OCI-LY7 (cell line): ENCODE results near the gene COA8. TPM values are rescaled to one million over a fixed set of nuclear protein-coding genes. Genes with fewer than 3 reads are reported as not detected.

Experiments
- BruUV-seq: library from RNA; stranded (reverse); fragments of 400-500 nt; replicated peaks from 2 replicates; lab custom pipeline; 2021; lab: Mats Ljungman, UMichigan
- CTCF ChIA-PET: fragments of 300-600 bp; sonication (Branson Sonifier 250); formaldehyde crosslinking; loops from one replicate; lab custom pipeline; 2022; ENCODE audit warnings: antibody characterized with exemption; ENCODE audit not compliant: unreplicated experiment; lab: Charles Lee
- POLR2A ChIA-PET: fragments of 300-600 bp; sonication (Branson Sonifier 250); formaldehyde crosslinking; loops from one replicate; lab custom pipeline; 2022; ENCODE audit warnings: antibody characterized with exemption; lab: Charles Lee
- DNase-seq: peaks from one replicate; pipeline ENCODE4 v3.0.0-alpha.2; 2015; ENCODE audit warnings: low spot score
- H2AFZ ChIP-seq: fragments of 200-600 bp; sonication (generic), shearing (Covaris generic); 2 replicates; pipeline ENCODE4 v1.6.1; 2014; ENCODE audit warnings: mild to moderate bottlenecking, antibody characterized with exemption, low read length, moderate library complexity
- H3K27ac ChIP-seq: fragments of 200-600 bp; sonication (generic); 2 replicates; pipeline ENCODE4 v1.5.1; 2014; ENCODE audit warnings: mixed run types, low read depth, mild to moderate bottlenecking, moderate library complexity, low read length, inconsistent platforms; ENCODE audit not compliant: poor library complexity, severe bottlenecking
- H3K36me3 ChIP-seq: fragments of 200-600 bp; sonication (generic); 2 replicates; pipeline ENCODE4 v1.6.1; 2014; ENCODE audit warnings: mild to moderate bottlenecking, antibody characterized with exemption, low read length, moderate library complexity, mixed read lengths; ENCODE audit not compliant: insufficient read depth
- H3K4me1 ChIP-seq: fragments of 200-600 bp; sonication (generic); 2 replicates; pipeline ENCODE4 v1.5.1; 2014; ENCODE audit warnings: mild to moderate bottlenecking, low read length; ENCODE audit not compliant: insufficient read depth, poor library complexity, severe bottlenecking
- H3K4me2 ChIP-seq: fragments of 200-600 bp; sonication (generic); 2 replicates; pipeline ENCODE4 v1.6.1; 2014; ENCODE audit warnings: mild to moderate bottlenecking, low read length
- H3K4me3 ChIP-seq: fragments of 200-600 bp; sonication (generic); 2 replicates; pipeline ENCODE4 v1.5.1; 2014; ENCODE audit warnings: mild to moderate bottlenecking, low read depth, low read length; ENCODE audit not compliant: poor library complexity, severe bottlenecking
- H3K79me2 ChIP-seq: fragments of 200-600 bp; sonication (generic); 2 replicates; pipeline ENCODE4 v1.6.1; 2016; ENCODE audit warnings: low read depth, mild to moderate bottlenecking, low read length, moderate library complexity, mixed read lengths; ENCODE audit not compliant: insufficient read depth
- H3K9me2 ChIP-seq: fragments of 200-600 bp; sonication (generic); 2 replicates; pipeline ENCODE4 v1.6.1; 2016; ENCODE audit warnings: mild to moderate bottlenecking, low read length, mixed read lengths; ENCODE audit not compliant: insufficient read depth
- H3K9me3 ChIP-seq: fragments of 200-600 bp; sonication (generic); 2 replicates; pipeline ENCODE4 v1.6.1; 2014; ENCODE audit warnings: mild to moderate bottlenecking, mixed run types, low read length, mixed read lengths
- H4K20me1 ChIP-seq: fragments of 200-600 bp; sonication (generic); 2 replicates; pipeline ENCODE4 v1.6.1; 2014; ENCODE audit warnings: mild to moderate bottlenecking, antibody characterized with exemption, low read length, moderate library complexity, mixed read lengths; ENCODE audit not compliant: insufficient read depth
- CTCF ChIP-seq: fragments of 200-600 bp; sonication (generic); conservative IDR thresholded peaks from 2 replicates; pipeline ENCODE4 v1.5.1; 2014; ENCODE audit warnings: mild to moderate bottlenecking, antibody characterized with exemption, low read length, moderate library complexity, mixed read lengths
- EZH2phosphoT487 ChIP-seq: fragments of 200-600 bp; sonication (generic); IDR thresholded peaks from 2 replicates; pipeline ENCODE4 v1.6.1; 2018; ENCODE audit warnings: low read depth, borderline replicate concordance, mild to moderate bottlenecking, mixed run types, antibody characterized with exemption, low read length, moderate library complexity, mixed read lengths
- intact Hi-C: fragments of 100-400 bp; cut with micrococcal nuclease; formaldehyde crosslinking; loops from one replicate; pipeline ENCODE4 v1.10.0; 2022; ENCODE audit not compliant: unreplicated experiment
- total RNA-seq, 2 experiments: library from RNA; depleted of rRNA in 1 of 2; stranded (reverse); fragments of >200 nt in 1 of 2; shearing (Covaris generic) in 1 of 2; gene quantifications; 2 replicates each; pipeline ENCODE4 v1.2.3, GENCODE V29; 2014 to 2022

COA8 gene
- total RNA-seq, 2 experiments from 2014 or later: 18.7 to 33.0 TPM

GRCh38 chr14:103541709-103542604, 20.8 kb upstream of the COA8 start:
- CTCF ChIA-PET: no interaction called here
- no peak for TF ChIP-seq EZH2phosphoT487

GRCh38 chr14:103542605-103543088, 20.1 kb upstream of the COA8 start:
- DNase-seq: no peak
- Histone ChIP-seq H3K9me3 (no peaks in the 10 kb centered on the region), H3K4me2 (no peak overlapping the region), H3K4me1 (no peaks in the 10 kb centered on the region), H3K79me2 (no peaks in the 10 kb centered on the region), H3K9me2 (no peaks in the 10 kb centered on the region), H4K20me1 (no peaks in the 10 kb centered on the region), H3K36me3 (no peaks in the 10 kb centered on the region), H3K4me3 (no peak overlapping the region), H2AFZ (no peak overlapping the region), H3K27ac (no peak overlapping the region)
- intact Hi-C loops: no loop called here
- no TSS peak for BruUV-seq
- TF ChIP-seq EZH2phosphoT487: no peak
- TF ChIP-seq CTCF: no peak
- POLR2A ChIA-PET: no interaction called here
- CTCF ChIA-PET: no interaction called here

More at GRCh38 chr14:103541709-103542604, 20.8 kb upstream of the COA8 start:
- Histone ChIP-seq H3K4me1 (no peaks in the 10 kb centered on the region), H3K4me2 (no peak overlapping the region), H3K27ac (no peak overlapping the region), H3K79me2 (no peaks in the 10 kb centered on the region), H3K9me2 (no peaks in the 10 kb centered on the region), H4K20me1 (no peaks in the 10 kb centered on the region; the same call in 1 of the 2 replicates), H3K9me3 (no peaks in the 10 kb centered on the region), H3K36me3 (no peaks in the 10 kb centered on the region), H3K4me3 (no peak overlapping the region), H2AFZ (no peak overlapping the region)
- no TSS peak for BruUV-seq
- POLR2A ChIA-PET: no interaction called here
- intact Hi-C loops: no loop called here
- no peak for DNase-seq

- DNase-seq: no peak
- TF ChIP-seq CTCF (no peak), EZH2phosphoT487 (no peak)
- Histone ChIP-seq H3K36me3 (no peaks in the 10 kb centered on the region), H3K4me1 (no peaks in the 10 kb centered on the region), H4K20me1 (no peaks in the 10 kb centered on the region), H3K9me2 (no peaks in the 10 kb centered on the region), H3K79me2 (no peaks in the 10 kb centered on the region), H3K9me3 (no peaks in the 10 kb centered on the region), H3K4me3 (no peak overlapping the region), H2AFZ (no peak overlapping the region), H3K4me2 (no peak overlapping the region), H3K27ac (no peak overlapping the region)
- intact Hi-C loops: no loop called here
- CTCF ChIA-PET: no interaction called here
- POLR2A ChIA-PET: no interaction called here
- no TSS peak for BruUV-seq
Measured at GRCh38 chr14:103543140-103543539, 19.6 kb upstream of the COA8 start.
